IMR-90 (cell line): ENCODE data around the gene RIMS1.

Source experiments
- CEBPB ChIP-seq: IDR thresholded peaks from 2 replicates; pipeline ENCODE4 v1.6.1; 2012; ENCODE audit warnings: low read depth, low read length, improper control_type of control experiment
- MAFK ChIP-seq: IDR thresholded peaks from 2 replicates; pipeline ENCODE4 v1.6.1; 2012; ENCODE audit warnings: low read depth, low read length, improper control_type of control experiment
- MAZ ChIP-seq: IDR thresholded peaks from 2 replicates; pipeline ENCODE4 v1.6.1; 2012; ENCODE audit warnings: low read depth, mild to moderate bottlenecking, low read length, improper control_type of control experiment, moderate library complexity, borderline replicate concordance
- MXI1 ChIP-seq: IDR thresholded peaks from 2 replicates; pipeline ENCODE4 v1.6.1; 2012; ENCODE audit warnings: low read depth, mild to moderate bottlenecking, low read length, moderate library complexity, borderline replicate concordance
- POLR2A ChIP-seq: IDR thresholded peaks from 2 replicates; pipeline ENCODE4 v1.6.1; 2012; ENCODE audit warnings: mild to moderate bottlenecking, low read depth, low read length
- RCOR1 ChIP-seq: IDR thresholded peaks from 2 replicates; pipeline ENCODE4 v1.6.1; 2012; ENCODE audit warnings: mild to moderate bottlenecking, low read length, improper control_type of control experiment; ENCODE audit not compliant: insufficient replicate concordance
- SMC3 ChIP-seq: fragments of 150-350 bp; IDR thresholded peaks from 2 replicates; pipeline ENCODE4 v1.6.1; 2016; ENCODE audit warnings: low read depth, mild to moderate bottlenecking, antibody characterized with exemption, low read length, moderate library complexity
- TF ChIP-seq, protein P1 (sequence below): conservative IDR thresholded peaks from 2 replicates; pipeline ENCODE4 v1.5.1; 2012; ENCODE audit warnings: mild to moderate bottlenecking, low read depth, low read length, improper control_type of control experiment
- TF ChIP-seq, protein P2 (sequence below): fragments of 150-350 bp; IDR thresholded peaks from 2 replicates; pipeline ENCODE4 v1.6.1; 2017; ENCODE audit warnings: mild to moderate bottlenecking, antibody characterized with exemption, low read length, low read depth
- TF ChIP-seq, protein P3 (sequence below): fragments of 150-350 bp; IDR thresholded peaks from 2 replicates; pipeline ENCODE4 v1.6.1; 2016; ENCODE audit warnings: low read depth, mild to moderate bottlenecking, low read length, moderate library complexity, borderline replicate concordance

DNA sequence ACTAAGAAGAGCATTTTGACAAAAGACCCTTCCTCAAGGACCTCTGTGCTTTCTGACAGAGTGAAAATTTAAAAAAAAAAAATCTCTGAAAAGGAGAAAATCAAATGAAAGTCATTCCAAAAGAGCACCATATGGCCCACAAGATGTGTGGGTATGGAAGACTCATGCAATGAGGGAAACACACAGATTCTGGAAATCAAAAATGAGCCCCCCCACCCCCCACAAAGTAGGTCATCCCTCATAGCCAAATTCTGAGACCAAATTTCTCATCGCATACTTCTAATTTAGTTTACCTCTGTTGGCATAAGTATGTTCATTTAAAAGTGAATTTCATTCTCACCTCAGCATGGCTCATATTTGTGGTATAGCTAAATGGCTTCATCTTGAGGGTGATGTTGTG is 554.3 kb downstream of the RIMS1 start:
- TF ChIP-seq, protein P1, sequence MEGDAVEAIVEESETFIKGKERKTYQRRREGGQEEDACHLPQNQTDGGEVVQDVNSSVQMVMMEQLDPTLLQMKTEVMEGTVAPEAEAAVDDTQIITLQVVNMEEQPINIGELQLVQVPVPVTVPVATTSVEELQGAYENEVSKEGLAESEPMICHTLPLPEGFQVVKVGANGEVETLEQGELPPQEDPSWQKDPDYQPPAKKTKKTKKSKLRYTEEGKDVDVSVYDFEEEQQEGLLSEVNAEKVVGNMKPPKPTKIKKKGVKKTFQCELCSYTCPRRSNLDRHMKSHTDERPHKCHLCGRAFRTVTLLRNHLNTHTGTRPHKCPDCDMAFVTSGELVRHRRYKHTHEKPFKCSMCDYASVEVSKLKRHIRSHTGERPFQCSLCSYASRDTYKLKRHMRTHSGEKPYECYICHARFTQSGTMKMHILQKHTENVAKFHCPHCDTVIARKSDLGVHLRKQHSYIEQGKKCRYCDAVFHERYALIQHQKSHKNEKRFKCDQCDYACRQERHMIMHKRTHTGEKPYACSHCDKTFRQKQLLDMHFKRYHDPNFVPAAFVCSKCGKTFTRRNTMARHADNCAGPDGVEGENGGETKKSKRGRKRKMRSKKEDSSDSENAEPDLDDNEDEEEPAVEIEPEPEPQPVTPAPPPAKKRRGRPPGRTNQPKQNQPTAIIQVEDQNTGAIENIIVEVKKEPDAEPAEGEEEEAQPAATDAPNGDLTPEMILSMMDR, result no peak
- TF ChIP-seq CEBPB, result no peak
- TF ChIP-seq MAFK, result no peak
- TF ChIP-seq POLR2A, result no peak
- TF ChIP-seq MAZ, result no peak
- TF ChIP-seq, protein P2, sequence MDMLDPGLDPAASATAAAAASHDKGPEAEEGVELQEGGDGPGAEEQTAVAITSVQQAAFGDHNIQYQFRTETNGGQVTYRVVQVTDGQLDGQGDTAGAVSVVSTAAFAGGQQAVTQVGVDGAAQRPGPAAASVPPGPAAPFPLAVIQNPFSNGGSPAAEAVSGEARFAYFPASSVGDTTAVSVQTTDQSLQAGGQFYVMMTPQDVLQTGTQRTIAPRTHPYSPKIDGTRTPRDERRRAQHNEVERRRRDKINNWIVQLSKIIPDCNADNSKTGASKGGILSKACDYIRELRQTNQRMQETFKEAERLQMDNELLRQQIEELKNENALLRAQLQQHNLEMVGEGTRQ, result no peak
- no peak for TF ChIP-seq SMC3
- TF ChIP-seq, protein P3, sequence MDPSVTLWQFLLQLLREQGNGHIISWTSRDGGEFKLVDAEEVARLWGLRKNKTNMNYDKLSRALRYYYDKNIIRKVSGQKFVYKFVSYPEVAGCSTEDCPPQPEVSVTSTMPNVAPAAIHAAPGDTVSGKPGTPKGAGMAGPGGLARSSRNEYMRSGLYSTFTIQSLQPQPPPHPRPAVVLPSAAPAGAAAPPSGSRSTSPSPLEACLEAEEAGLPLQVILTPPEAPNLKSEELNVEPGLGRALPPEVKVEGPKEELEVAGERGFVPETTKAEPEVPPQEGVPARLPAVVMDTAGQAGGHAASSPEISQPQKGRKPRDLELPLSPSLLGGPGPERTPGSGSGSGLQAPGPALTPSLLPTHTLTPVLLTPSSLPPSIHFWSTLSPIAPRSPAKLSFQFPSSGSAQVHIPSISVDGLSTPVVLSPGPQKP, result no peak
- no peak for TF ChIP-seq RCOR1
- no peak for TF ChIP-seq MXI1
